ENCODE measurements around the gene TLL2.

Gene TLL2

DNA sequence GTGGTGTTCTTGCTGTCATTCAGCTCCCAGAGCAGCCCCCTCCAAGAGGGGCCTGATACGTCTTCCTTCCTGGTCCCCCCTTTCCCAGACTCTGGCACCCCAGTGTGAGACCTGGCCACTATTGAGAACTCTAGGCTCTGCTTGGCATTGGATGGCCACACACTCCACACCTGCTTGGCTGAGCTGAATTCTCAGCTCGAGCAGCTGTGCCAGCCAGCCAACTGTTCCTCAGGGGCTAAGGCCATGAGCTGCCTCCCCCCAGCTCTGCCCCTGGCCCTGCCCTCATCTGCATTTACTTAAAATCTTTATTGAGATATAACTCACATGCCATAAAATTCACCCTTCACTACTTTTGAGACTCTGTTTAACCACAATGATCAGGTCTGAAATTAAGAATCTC lies 6.7 kb downstream of the TLL2 start:
- no peak for DNase-seq (ENCODE audit: low spot score)

DNA sequence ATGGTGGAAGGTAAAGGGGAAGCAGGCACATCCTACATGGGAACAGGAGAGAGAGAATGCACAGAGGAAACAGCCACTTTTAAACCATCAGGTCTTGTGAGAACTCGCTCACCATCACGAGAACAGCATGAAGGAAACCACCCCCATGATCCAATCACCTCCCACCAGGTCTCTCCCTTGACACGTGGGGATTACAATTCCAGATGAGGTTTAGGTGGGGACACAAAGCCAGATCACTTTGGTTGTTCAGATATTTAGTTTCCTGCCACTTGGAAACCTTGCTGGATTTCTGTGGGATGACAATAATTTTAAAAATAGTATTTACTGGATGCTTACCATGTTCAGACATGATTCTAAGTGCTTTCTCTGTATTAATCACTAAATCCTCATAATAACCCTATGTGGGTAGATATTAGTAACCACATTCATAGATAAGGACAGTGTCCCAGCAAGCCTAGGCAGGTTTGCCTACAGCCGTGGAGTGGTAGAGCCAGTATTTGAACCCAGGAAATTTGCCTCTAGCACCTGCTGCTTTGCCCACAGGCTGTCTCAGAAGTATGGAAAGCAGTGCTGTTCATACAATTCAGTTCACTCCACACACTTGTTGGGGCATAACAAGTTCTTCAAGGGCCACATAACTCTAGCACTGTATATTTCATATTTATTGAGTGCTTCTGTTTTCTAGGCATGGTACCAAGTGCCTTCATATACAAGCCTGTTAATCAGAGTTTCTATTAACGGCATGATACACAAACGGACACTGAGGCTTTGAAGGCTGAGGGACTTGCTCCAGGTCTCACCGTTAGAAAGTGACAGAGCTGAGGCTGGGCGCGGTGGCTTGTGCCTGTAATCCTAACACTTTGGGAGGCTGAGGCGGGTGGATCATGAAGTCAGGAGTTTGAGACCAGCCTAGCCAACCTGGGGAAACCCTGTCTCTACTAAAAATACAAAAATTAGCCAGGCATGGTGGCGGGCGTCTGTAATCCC lies 8.3 kb downstream of the TLL2 start:
- DNase-seq (ENCODE audit: low spot score): no peak

DNA sequence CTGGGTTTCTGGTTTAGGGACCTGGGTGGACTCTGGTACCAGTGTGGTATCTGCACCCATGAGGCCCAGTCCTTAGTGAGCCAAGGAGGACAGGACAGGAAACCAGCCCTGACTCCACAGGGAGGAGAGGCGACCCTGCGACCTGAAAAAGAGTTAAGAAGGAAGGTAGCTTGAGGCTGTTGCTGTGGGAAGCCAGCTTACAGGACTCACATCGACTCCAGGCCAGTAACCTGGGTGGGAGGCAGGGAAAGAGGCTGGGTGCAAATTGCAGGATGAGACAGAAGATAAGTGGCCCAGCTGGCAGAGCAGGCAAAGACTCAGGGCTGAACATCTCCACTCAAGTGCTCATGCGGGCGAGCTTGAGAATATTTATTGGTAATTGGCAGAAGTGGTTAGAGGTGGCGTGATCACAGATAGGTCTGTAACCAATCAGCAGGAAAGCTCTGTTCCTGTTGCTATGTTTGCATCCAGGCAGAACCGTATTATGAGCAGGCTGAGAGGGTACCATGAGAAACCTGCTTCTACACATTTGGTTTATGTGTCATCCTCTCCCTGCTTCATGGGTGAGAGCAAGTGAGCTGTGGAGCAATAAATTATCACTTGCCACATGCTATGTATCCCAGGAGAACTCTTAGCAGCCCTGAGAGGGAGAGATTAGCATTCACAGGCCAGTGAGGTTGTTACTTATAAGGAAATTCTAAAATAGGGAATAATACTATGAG lies 11.0 kb downstream of the TLL2 start:
- DNase-seq (ENCODE audit: low spot score): no peak

DNA sequence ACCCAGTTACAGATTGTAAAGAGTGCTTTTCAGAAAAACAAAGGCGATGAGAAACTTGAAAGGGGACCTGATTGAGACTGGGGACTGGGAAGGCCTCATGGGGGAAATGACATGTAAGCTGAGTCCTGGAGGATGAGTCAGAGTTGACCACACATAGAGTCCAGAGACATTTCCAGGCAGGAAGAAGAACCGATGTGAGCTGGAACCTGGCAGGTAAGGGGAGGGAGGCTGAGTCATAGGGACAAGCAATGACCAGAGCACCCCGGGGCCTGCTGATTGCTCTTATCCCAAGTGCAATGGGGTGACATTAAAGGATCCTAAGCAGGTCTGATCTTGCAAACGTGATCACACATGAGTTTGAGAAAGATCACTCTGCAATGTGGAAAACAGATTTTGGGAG lies 11.7 kb downstream of the TLL2 start:
- no peak for DNase-seq (ENCODE audit: low spot score)

DNA sequence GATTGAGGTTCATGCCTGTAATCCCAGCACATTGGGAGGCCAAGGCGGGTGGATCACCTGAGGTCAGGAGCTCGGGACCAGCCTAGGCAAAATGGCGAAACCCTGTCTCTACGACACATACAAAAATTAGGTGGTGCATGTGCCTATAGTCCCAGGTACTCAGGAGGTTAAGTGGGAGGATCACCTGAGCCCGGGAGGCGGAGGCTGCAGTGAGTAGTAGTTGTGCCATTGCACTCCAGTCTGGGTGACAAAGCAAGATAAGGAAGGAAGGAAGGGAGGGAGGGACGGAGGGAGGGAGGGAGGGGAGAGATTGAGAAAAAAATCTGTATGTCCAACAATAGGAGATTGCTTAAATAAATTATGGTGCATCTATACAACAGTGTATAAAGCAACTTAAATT lies 13.2 kb downstream of the TLL2 start:
- no peak for DNase-seq (ENCODE audit: low spot score)

DNA sequence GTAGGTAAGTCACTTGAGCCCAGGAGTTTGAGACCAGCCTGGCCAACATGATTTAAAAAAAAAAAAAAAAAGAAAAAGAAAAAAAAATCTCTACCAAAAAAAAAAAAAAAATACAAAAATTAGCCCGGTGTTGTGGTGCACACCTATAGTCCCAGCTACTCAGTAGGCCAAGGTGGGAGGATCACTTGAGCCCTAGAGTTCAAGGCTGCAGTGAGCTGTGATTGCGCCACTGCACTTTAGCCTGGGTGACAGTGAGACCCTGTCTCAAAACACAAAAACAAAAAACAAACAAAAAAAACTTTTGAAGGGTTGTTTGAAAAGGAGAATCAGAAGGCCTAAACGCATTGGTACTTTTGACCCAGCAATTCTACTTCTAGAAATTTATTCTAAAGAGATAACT lies 13.7 kb downstream of the TLL2 start:
- DNase-seq (ENCODE audit: low spot score): no peak

DNA sequence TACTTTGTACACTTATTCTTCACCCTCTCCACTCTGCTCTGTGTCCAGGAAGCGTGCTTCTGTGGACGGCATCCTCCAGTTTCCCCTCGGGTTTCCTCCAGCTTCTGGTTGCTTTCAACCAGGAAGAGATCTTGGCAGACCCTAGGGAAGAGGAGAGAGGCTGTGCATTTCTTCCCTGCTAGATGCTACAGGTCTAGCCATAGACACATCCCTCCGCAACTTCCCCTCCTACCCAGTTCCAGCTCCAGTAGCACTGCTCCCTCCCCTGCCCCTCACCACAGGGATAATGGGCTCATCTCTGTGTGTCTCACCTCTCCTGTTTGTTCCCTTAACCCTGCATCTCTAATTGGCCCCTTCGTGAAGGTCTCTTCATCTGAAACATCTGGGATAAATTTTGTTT lies 16.3 kb downstream of the TLL2 start:
- DNase-seq (ENCODE audit: low spot score): no peak

DNA sequence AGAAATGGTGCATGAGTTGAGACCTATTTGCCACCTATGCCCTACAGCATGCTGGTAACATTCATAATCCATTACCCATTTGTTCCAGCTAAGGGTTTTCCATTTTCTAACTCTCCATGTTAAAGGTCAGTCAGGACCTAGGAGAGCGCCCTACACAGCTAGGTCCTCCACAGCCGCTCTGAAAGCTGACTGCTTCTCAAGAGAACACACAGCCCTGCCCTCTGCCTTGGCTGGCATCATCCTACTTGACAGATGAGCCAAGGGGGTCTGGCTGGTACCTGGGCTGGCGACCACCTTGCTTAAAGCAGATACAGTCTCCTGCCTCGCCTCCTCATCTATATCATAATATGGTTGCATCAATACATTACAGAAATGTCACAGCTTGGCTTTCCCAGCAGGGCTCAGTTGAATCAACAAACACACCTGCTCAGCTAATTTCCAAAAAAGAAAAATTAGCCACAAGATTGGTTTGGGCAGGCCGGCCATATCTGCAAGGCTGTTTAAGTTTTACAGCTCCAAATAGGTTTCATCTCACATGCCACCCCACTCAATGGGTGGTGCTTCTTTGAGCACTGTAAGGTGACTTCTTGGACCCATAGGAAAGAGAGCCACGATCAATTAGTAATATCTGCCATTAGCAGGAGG lies 17.3 kb downstream of the TLL2 start:
- no peak for DNase-seq (ENCODE audit: low spot score)

DNA sequence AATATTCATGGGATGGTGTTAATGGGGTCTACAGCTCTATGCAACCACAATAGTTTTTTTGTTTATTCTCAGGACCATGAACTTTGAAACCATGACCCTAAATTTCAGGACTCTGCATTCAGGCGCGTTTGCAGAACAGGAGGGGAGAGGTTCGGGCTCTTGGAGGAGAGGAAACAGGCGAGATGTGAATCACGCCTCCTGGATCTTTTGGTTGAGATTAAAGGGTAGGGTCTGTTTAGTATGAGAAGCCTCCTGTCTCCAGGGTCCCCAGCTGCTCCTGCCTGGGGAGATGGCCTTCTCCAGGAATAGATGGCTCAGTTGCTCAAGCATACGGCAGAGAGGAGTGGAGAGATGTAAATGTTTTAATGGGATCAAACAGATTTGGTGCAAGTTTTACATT lies 18.2 kb downstream of the TLL2 start:
- no peak for DNase-seq (ENCODE audit: low spot score)

DNA sequence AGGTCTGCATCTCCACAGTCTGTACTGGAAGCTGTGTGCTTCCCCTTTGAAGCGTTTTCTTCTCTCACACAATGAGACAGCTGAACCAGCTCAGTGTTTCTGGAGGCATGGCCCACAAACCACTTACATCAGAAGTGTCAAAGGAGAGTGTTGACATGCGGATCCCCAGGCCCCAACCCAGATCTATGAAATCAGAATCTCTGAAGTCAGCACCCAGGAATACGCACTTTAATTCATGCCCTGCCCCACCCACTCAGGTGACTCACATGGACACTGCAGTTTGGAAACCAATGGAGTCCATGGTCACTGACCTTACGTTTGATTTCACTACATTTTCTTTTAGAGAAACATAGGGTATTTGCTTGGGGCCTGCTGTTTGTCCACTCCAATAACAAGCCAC lies 19.0 kb downstream of the TLL2 start:
- DNase-seq (ENCODE audit: low spot score): no peak

DNA sequence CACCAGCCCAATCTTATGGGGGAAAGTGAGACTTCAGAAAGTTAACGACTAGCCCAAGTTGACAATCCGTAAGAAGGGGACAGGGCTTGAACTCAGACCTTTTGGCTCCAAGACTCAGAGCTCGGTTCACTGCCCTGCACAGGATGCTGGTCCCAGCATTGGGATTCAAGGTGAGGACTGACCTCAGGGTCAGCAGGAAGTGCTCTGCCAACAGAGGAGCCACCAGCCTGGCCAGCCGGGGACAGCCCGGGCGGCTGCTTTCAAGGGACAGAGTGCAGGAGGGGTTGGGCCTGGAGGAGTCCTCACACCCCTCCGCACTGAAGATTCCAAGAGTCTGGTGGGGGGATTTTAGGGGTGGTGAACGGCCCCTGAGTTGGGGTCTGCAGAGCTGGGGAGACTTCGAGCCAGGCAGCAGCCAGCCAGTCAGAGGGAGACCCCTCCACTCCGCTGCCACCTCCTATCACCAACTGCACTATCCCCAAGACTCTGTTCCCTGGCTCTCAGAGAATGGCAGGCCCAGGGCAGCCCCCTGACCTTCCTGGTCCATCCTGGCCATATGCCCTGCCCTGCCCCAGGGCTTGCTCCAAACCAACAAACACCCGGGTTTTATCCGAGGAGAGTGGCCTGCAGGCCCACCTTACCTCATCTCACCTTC lies 19.7 kb downstream of the TLL2 start:
- DNase-seq (ENCODE audit: low spot score): no peak

DNA sequence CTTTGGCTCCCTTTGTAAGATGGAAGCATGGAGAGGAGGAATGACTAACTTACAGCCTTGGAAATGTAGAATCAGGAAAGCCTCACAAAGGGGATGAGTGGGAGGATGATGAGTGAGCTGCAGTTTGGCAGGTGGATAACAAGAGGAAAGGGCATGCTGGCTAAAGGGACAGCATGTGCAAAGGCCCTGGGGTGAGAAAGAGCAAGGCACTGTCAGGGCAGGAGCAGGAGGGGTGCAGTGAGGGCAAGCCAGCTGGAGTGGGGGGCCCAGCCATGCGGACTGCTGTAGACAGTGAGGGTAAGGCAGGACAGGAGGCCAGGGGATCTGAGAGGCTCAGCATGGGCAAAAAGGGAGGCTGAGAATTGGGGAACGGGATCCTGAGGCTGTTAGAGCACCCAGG lies 20.5 kb downstream of the TLL2 start:
- DNase-seq (ENCODE audit: low spot score): no peak

DNA sequence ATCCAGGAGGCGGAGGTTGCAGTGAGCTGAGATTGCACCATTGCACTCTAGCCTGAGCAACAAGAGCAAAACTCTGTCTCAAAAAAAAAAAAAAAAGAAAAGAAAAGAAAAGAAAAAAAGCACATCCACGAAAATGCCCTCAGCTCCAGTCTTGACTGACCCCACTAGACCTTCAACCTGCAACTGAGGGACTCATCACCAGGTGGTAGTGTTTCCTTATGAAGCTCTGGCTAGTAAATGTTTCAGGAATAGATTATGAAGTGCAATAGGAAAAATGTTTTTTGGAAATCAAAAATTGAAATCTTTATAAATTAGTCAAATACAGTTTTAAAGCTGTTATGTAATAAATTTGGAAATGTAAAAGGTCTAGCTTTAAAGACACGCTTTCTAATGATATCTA lies 22.4 kb downstream of the TLL2 start:
- DNase-seq (ENCODE audit: low spot score): no peak

DNA sequence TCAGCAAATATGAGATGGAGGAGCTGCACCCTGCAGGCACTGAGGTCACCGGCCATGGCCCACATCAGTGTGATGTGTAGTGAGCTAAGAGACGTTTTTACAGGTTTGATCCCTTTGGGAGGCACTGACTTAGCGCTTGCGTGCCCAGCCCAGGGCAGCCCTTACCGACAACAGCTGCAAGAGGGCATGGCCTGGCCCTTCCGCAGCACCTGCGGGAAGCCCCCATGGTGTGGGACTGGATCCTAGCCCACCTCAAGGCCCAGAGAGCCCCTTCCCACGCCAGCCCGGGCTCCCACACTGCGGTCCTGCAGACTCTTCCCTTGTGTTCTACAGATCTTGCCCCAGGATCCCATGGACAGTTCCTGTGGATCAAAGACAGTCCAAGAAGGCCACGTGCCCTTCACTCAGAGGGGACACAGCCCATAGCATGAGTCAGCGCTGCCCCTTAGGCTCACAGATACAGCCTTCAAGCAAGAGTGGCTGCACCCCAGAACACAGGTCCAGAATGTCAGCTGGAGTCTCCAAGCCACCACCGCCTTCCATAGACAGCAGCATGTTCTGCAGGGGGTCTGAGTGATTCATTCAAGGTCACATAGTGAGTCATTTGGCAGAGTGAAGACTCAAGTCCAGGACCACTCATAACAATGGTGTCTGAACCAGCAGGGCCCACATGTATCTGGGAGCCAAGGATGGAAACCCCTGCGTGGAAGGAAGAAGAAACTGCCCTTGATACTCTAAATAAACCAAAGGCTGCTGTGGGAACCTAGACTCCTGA lies 25.4 kb downstream of the TLL2 start:
- DNase-seq (ENCODE audit: low spot score): no peak

DNA sequence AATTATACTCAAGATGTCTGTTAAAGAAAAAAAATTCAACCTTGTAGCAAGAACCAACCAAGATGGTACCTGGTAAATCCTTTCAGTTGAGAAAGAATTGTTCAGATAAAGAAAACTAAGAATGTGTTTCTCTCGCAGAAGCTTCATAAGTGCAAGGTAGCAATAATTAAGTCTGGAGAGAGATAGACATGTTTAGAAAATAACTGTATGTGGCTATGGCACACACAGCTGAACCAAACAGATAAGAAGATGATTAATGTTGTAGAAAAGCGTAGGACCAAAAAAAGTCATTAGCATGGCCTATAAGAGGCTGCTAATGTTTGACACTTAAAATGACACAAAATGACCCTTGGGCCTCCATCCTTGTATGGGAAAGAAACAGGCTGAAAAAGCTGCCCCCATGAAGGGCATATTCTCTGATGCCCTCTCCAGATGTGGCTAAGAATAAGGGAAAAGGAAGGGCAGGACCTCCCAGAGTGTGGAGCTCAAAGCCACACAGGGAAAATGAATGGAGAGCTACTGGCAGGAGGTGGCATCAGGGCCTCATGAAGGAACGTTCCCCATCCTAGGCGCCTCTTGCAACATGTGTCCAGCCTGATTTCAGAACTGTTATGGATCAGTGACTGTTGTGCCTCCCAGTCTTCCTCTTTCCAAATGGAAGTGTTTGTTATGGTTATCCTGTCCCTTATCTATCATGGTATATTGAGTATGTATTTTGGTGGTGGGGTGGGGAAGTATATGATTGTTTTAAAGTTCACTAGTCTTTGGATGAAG lies 30.7 kb downstream of the TLL2 start:
- DNase-seq (ENCODE audit: low spot score): no peak

DNA sequence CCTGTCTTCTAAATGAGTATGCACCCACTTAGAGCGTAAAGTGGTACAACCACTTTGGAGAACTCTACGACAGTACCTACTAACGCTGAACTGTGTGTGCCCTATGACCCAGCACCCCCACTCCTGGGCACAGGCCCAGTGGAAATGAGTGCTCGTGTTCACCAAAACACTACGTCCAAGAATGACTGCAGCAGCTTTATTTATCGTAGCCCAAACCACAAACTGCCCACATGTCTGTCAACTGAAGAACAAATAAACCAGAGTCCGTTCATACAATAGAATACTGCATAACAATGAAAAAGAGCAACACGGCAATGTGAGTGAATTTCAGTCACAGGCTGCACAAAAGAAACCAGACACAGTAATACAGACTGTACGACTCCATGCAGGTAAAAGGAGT lies 35.4 kb downstream of the TLL2 start:
- DNase-seq (ENCODE audit: low spot score): no peak

DNA sequence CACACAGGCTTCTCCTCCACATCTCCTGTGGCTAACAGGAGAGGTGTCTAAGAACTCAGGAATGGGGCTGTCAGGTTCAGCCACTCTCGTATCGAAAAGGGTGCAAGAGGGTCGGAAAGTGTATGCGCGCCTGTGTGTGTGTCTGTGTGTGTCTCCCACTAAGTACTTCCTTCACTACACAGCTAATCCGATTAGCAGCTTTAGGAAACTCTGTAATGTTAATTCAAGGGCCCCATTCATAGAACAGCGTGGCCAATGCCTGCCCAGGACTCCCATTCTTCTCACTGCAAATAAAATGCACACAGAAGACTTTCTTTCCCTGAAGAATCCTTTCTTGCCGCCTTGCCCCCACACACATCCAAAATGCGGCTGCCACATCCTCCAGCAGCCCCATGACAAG lies 39.9 kb downstream of the TLL2 start:
- no peak for DNase-seq (ENCODE audit: low spot score)

DNA sequence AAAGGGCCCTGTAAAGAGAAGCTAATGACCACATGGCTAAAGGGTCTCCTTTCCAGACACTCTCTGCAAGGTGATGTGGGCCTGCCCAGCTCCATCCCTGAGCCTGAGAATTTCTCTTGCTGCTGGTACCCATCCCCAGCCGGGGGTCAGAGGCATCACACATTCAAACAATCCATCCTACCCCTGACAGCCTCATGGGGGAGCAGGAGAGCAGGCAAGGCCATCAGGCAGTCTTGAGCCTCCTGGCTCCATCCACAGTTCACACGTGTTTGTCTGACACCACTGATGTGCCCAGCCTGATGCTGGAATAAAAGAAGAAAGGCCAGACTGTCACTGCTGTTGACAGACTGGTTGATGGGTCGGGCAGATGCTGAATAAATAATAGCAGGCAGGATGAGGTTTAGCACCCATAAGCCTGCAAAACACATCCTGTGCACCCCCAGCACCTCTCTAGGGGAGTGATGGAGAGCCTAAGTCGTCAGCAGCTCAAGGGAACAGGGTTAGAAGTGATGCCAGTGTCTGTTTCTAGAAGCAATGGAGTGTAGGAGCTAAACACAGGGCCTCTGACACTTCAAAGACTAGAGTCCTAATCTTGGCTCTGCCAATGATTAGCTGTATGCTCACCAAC lies 43.5 kb downstream of the TLL2 start:
- DNase-seq (ENCODE audit: low spot score): no peak

DNA sequence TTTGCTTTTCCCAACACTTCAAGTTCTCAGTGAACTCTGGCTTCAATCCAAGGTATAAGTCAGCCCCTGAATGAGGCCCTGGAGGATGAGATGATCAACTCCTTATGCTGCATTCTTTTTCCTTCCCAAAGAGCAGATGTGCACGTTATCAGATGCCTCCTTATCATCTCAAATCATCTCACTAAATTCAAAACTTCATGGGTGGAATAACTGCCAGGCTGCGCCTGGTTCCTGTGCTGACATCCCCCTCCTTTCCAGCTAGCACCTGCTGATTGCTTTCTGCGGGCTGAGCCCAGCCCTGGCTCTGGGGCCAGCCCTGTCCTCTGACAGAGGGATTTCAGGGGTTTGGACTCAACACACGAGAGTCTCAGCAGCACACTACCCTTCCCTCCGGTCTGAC lies 44.9 kb downstream of the TLL2 start:
- no peak for DNase-seq (ENCODE audit: low spot score)

DNA sequence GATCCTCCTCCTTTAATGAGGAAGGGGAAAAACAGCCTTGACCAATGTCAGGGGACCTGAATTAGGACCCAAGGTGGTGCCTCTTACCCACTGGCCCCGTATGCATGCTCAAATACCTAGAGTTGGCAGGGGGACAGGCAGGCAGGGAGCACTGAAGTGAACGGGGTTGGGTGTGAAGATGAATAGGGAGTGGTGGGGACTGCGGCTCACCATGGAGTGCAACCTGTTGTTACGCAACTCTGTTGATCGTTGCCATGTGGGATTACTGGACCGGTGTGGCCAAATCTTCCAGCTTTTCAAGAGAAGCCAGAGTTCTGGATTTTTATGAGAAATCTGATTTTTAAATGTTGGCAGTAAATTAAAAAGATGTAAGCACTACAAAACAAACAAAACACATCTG lies 48.1 kb downstream of the TLL2 start:
- no peak for DNase-seq (ENCODE audit: low spot score)
